Spinal cord (tissue), 10 donors: ENCODE results near the gene UBE2K. TPM values are rescaled to one million over a fixed set of nuclear protein-coding genes. Genes with fewer than 3 reads are reported as not detected.
"Not testable (repeated sequence)": the region's sequence is repeated elsewhere in the genome, so short reads cannot be mapped to it uniquely, and the experiment has no call there.

Experiments
- DNase-seq, 6 donors: peaks; one replicate each; pipeline versions ENCODE4 v3.0.0 to v3.0.0-alpha.2; 2013 to 2015; ENCODE audit warnings: low spot score in 6 of 6, low read depth in 4 of 6
- H3K27ac ChIP-seq: one replicate; pipeline ENCODE4 v1.5.1; 2013; ENCODE audit warnings: low read depth, low read length, control low read depth
- H3K27me3 ChIP-seq: one replicate; pipeline ENCODE4 v1.6.1; 2013; ENCODE audit warnings: low read length; ENCODE audit not compliant: control insufficient read depth, insufficient read depth
- H3K36me3 ChIP-seq: one replicate; pipeline ENCODE4 v1.6.1; 2013; ENCODE audit warnings: low read length; ENCODE audit not compliant: control insufficient read depth, insufficient read depth
- H3K4me1 ChIP-seq: one replicate; pipeline ENCODE4 v1.6.1; 2013; ENCODE audit warnings: low read length; ENCODE audit not compliant: control insufficient read depth, insufficient read depth
- H3K4me3 ChIP-seq: one replicate; pipeline ENCODE4 v1.5.1; 2013; ENCODE audit warnings: low read depth, low read length, control low read depth
- H3K9me3 ChIP-seq: one replicate; pipeline ENCODE4 v1.6.1; 2013; ENCODE audit warnings: low read length; ENCODE audit not compliant: control insufficient read depth, insufficient read depth
- WGBS: methylation state at CpG from one replicate; pipeline ENCODE4 v1.1.5; 2013; ENCODE audit warnings: missing lambda C conversion rate; ENCODE audit not compliant: insufficient coverage; 5-methylcytosine and 5-hydroxymethylcytosine counted together
- polyA plus RNA-seq, 2 donors: library from polyadenylated mRNA; unstranded; fragments of 120-200 nt; gene quantifications; one replicate each; pipeline ENCODE4 v1.2.1, GENCODE V29; 2013; ENCODE audit not compliant: insufficient read length in 2 of 2
- total RNA-seq, 2 donors: library from RNA; depleted of rRNA in 1 of 2; stranded (reverse); fragments of 120-200 nt in 1 of 2; fragments of >200 nt in 1 of 2; gene quantifications; one replicate each; pipeline versions ENCODE4 v1.2.3 to v1.2.4, GENCODE V29; 2013 to 2014
- donor health status: healthy.

The UBE2K gene
- total and polyA plus RNA-seq, 4 donors, result 30.7 to 86.3 (median 73.7) TPM

GRCh38 chr4:39658756-39659155 is 39.2 kb upstream of the UBE2K start:
- H3K4me1 ChIP-seq, result no peaks in the 10 kb centered on the region
- no peaks in the 10 kb centered on the region for H3K27me3 ChIP-seq
- no peaks in the 10 kb centered on the region for H3K36me3 ChIP-seq
- H3K4me3 ChIP-seq, result no peak overlapping the region
- WGBS, result no CpG with 5 or more reads among the region's 3 CpGs
- no peaks in the 10 kb centered on the region for H3K9me3 ChIP-seq
- no peak overlapping the region for H3K27ac ChIP-seq
- no peak for DNase-seq

DNA sequence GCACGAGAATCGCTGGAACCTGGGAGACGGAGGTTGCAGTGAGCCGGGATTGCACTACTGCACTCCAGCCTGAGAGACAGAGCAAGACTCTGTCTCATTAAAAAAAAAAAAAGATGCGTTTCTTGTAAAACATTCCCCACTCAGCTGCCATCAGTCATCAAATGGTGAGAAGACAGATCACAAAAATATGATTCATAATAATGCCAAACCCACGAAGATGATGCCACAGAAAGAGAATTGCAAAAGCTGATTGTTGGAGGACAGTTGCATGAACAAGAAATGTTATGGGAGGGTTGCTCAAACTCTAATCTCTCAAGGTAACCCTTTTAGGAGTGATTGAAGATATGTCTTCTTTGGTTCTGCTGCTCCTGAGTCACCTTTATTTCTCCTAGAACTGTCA is 37.9 kb upstream of the UBE2K start:
- no peaks in the 10 kb centered on the region for H3K4me1 ChIP-seq
- H3K27ac ChIP-seq, result no peak overlapping the region
- H3K36me3 ChIP-seq, result no peaks in the 10 kb centered on the region
- H3K27me3 ChIP-seq, result no peaks in the 10 kb centered on the region
- WGBS, result 95% methylated on average over 4 of the region's 6 CpGs
- H3K9me3 ChIP-seq, result no peaks in the 10 kb centered on the region
- H3K4me3 ChIP-seq, result no peak overlapping the region
- no peak for DNase-seq

DNA sequence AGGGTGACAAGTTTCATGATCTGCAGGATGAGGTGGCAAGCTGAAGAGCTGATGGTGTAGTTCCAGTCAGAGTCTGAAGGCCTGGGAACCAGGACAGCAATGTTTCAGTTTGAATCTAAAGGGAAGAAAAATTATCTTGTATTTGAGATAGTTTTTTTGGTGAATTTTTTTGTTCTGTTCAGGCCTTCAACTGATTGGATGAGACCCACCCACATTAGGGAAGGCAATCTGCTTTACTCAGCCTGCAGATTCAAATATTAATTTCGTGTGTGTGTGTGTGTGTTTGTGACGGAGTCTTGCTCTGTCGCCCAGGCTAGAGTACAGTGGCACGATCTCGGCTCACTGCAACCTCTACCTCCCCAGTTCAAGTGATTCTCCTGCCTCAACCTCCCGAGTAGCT is 37.2 kb upstream of the UBE2K start:
- WGBS, result no CpG with 5 or more reads among the region's 6 CpGs
- Histone ChIP-seq H3K27ac (no peak overlapping the region), H3K4me3 (no peak overlapping the region), H3K9me3 (no peaks in the 10 kb centered on the region), H3K36me3 (no peaks in the 10 kb centered on the region), H3K4me1 (no peaks in the 10 kb centered on the region), H3K27me3 (no peaks in the 10 kb centered on the region)
- DNase-seq, result no peak

GRCh38 chr4:39662683-39663082 is 35.3 kb upstream of the UBE2K start:
- no peaks in the 10 kb centered on the region for H3K9me3 ChIP-seq
- WGBS, result 98% methylated on average over 5 of the region's 7 CpGs
- no peaks in the 10 kb centered on the region for H3K36me3 ChIP-seq
- DNase-seq, result no peak
- no peak overlapping the region for H3K27ac ChIP-seq
- no peak overlapping the region for H3K4me3 ChIP-seq
- H3K4me1 ChIP-seq, result no peaks in the 10 kb centered on the region
- no peaks in the 10 kb centered on the region for H3K27me3 ChIP-seq

DNA sequence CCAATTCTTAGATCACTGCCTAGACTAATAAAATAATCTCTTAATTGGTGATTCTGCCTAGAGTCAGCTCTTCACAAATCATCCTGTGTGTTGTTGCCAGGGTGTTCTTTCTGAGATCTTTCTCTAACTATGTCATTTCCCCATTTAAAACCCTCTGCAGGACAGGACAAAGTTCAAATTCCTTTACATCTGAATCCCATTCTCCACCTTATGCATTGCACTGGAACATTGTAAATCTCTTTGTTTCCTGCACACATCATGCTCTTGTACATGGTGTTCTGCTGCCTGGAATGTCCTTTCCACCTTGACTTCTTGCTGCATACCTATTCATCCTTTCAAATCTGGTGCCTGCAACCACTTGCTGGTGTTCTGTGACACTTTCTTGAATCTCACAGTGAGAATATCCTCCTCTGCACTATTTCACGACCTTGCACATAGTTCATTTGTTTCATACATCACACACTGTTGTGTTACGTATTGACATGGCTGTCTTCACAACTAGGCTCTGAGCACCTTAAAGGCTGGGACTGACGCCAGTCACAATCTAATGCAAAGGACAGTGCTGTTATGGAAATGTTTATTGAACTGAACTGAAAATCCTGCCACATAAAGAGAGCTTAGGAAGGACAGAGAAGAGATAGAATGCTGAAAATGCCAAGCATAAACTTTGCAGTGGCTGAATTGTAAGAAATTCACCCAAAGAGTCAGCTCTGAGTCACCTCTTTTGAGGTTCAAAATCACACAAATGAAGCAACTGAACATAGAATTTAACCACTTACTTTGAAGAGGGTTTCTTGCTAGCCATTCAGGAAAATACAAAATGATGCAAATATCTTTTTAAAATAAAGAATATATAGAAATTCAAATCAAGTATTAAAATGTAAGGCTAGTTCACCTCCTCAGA is 32.9 kb upstream of the UBE2K start:
- peak in 1 of 6 donors; percentile 9 for DNase-seq
- no peaks in the 10 kb centered on the region for H3K36me3 ChIP-seq
- H3K9me3 ChIP-seq, result no peaks in the 10 kb centered on the region
- no peaks in the 10 kb centered on the region for H3K27me3 ChIP-seq
- WGBS, result 58% methylated on average over 2 of the region's 3 CpGs
- no peak overlapping the region for H3K27ac ChIP-seq
- no peak overlapping the region for H3K4me3 ChIP-seq
- H3K4me1 ChIP-seq, result no peaks in the 10 kb centered on the region

GRCh38 chr4:39667706-39668105 is 30.2 kb upstream of the UBE2K start:
- DNase-seq, result no peak
- no peaks in the 10 kb centered on the region for H3K9me3 ChIP-seq
- no peaks in the 10 kb centered on the region for H3K36me3 ChIP-seq
- H3K4me1 ChIP-seq, result no peaks in the 10 kb centered on the region
- H3K4me3 ChIP-seq, result no peak overlapping the region
- H3K27ac ChIP-seq, result no peak overlapping the region
- no peaks in the 10 kb centered on the region for H3K27me3 ChIP-seq
- WGBS, result no CpG with 5 or more reads among the region's 1 CpG

GRCh38 chr4:39668887-39669286 is 29.0 kb upstream of the UBE2K start:
- DNase-seq, result peak in 2 of 6 donors; percentile 62 to 64
- H3K4me1 ChIP-seq, result no peaks in the 10 kb centered on the region
- no peaks in the 10 kb centered on the region for H3K36me3 ChIP-seq
- no peak overlapping the region for H3K4me3 ChIP-seq
- H3K27ac ChIP-seq, result no peak overlapping the region
- no peaks in the 10 kb centered on the region for H3K27me3 ChIP-seq
- 67% methylated on average over 1 of the region's 2 CpGs for WGBS
- no peaks in the 10 kb centered on the region for H3K9me3 ChIP-seq

GRCh38 chr4:39670296-39670695 is 27.6 kb upstream of the UBE2K start:
- not testable (repeated sequence) for H3K27ac ChIP-seq, H3K36me3 ChIP-seq, DNase-seq, H3K4me1 ChIP-seq, H3K9me3 ChIP-seq, H3K27me3 ChIP-seq, H3K4me3 ChIP-seq
- no CpG with 5 or more reads among the region's 1 CpG for WGBS

DNA sequence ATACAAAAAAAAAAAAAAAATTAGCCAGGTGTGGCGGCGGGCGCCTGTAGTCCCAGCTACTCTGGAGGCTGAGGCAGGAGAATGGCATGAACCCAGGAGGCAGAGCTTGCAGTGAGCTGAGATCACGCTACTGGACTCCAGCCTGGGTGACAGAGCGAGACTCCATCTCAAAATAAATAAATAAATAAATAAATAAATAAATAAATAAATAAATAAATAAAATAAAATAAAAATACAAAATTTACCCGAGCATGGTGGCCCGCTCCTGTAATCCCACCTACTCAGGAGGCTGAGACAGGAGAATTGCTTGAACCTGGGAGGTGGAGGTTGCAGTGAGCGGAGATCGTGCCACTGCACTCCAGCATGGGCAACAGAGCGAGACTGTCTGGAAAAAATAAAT is 22.3 kb upstream of the UBE2K start:
- not testable (repeated sequence) for H3K36me3 ChIP-seq
- WGBS, result 100% methylated on average over 2 of the region's 10 CpGs

DNA sequence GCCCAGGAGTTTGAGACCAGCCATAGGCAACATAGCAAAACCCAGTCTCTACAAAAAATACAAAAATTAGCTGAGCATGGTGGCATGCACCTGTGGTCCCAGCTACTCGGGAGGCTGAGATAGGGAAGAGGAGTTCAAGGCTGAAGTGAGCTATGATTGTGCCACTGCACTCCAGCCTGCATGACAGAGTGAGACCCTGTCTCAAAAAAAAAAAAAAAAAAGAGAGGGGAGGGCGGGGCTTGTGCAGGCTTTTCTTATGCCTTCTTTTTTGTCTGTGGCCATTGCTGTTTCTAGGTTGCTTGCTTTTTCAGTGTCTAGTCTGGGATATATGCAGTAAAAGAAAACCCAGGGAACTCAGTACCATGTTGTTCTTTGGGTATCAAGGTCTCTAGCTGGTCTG is 16.9 kb upstream of the UBE2K start:
- not testable (repeated sequence) for H3K36me3 ChIP-seq, H3K27me3 ChIP-seq, DNase-seq, H3K4me3 ChIP-seq, H3K4me1 ChIP-seq, H3K9me3 ChIP-seq, H3K27ac ChIP-seq
- WGBS, result 100% methylated on average over 1 of the region's 2 CpGs

More for the DNA sequence above, 22.3 kb upstream of the UBE2K start:
- not testable (repeated sequence) for H3K4me1 ChIP-seq, DNase-seq, H3K27ac ChIP-seq, H3K9me3 ChIP-seq, H3K27me3 ChIP-seq, H3K4me3 ChIP-seq
